Cerebellar cortex (tissue), 1 donor: ENCODE data around the gene TMEM33.
"Not testable (repeated sequence)": the region's sequence is repeated elsewhere in the genome, so short reads cannot be mapped to it uniquely, and the experiment has no call there.

Source experiments
- DNase-seq: peaks from one replicate; pipeline ENCODE4 v3.0.0-alpha.2; 2015; ENCODE audit warnings: low spot score

TMEM33 gene, protein sequence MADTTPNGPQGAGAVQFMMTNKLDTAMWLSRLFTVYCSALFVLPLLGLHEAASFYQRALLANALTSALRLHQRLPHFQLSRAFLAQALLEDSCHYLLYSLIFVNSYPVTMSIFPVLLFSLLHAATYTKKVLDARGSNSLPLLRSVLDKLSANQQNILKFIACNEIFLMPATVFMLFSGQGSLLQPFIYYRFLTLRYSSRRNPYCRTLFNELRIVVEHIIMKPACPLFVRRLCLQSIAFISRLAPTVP

DNA sequence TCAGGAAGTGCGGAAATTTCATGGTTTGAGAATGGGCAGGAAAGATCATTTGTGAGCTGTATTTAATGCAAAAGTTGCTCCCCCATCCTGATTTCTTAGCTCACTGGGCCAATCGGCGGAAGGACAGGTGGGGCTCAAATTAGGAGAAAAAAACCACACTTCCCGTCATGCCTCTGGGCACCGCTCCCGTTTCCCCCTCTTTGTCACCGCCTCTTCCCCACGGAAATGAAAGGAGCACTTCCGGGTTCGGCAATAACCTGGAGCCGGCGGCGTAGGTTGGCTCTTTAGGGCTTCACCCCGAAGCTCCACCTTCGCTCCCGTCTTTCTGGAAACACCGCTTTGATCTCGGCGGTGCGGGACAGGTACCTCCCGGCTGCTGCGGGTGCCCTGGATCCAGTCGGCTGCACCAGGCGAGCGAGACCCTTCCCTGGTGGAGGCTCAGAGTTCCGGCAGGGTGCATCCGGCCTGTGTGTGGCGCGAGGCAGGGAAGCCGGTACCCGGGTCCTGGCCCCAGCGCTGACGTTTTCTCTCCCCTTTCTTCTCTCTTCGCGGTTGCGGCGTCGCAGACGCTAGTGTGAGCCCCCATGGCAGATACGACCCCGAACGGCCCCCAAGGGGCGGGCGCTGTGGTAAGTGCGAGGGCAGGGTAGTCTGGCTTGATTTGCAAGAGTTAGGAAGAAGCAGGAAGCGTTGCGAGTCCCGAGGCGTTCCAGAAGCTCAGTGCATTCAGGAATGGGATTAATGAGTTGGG lies at the start of gene TMEM33:
Gene TMEM33 (plus strand): TSS at position 529 of the 751 bp plus-strand sequence. CDS start 56 bp downstream, at position 585.
- DNase-seq, result peak; percentile 97

DNA sequence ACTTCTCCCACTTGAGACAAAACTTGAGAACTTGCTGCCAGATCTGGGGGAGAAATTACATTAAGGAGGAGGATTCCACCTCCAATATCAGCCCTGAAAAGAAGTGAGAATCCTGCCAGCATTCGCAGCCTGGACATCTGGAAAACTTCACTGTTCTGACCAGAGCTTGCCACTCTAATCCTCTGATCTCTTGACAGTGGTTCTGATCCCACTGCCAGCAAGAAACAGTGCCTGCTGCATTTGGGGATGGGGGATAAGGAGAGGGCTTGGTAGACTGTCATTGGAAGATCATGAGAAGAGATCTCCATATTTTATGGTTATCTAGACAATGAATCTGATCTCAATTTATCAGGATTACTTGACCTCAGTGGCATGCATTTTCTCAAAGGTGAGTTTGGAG lies 49.8 kb upstream of the TMEM33 start:
- DNase-seq, result no peak

DNA sequence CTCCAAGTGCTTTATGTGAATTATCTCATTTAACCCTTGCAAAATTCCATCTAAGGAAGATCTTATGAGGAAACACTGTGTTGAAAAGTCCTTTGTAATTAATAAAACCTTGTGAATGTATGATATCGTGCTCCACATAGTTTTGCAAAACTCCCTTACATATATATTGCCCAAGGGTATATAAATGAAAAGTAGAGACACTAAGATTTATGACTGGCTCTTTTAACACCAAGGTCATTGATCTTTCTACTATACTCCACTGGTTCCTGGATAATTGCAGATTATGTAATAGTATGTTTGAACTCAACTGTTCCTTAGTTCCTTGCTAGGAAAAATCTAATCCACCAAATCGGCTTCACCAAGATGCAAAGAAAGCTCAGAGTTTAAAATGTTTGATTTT lies 48.0 kb upstream of the TMEM33 start:
- DNase-seq, result no peak

DNA sequence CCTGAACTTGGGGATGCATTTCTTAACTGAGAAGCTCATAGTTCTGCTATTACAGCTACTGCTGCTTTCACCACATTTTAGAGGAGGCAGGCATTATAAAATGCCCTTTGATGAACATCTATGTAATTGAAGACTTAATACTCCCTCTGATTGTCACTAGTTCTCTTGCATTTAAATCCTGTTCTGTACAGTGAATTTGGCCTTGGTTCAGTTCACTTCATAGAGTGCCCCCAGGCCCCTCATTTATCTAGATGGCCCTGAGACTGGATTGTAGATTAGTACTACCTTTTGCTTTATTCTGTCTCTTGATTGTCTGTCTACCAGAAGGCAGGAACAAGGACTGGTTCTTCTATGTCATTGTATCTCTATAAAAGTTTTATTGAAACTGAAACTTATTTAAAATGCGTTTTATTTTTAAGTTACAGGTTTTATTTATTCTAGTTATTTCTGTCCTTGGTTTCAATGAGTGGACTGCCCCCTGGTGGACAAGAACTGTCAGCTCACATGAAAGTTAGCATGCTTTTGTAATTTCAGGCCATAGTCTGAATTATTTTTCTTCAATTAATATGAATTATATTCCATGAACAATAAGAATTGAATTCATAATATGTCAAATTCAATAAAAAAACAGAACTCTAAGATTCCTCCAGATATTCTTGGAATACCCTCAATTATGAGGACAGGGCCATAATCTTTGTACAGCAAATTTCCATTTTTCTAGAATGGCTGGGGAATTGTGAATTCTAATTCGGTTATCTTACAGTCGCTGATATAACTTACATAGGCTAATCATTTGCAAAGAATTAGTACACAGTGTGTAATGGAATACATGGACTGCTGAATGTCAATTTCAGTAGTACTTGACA lies 47.2 kb upstream of the TMEM33 start:
- DNase-seq, result peak; percentile 45

DNA sequence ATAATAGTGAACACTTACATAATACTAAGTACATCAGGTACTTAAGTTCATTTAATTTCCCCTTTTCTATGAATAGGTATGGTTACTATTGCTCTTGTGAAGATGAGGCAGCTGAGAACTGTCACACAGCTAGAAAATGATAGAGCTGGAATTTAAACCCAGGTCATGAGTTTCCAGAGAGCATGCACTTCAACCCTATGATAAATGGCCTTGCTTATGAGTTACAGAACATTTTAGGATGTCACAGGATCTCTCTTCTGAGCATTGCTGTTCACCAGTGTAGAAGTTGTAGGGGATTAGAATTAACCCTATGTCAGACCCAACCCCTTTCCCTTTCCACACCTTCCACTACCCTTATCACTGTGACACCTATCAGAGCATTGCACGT lies 46.5 kb upstream of the TMEM33 start:
- DNase-seq, result no peak

DNA sequence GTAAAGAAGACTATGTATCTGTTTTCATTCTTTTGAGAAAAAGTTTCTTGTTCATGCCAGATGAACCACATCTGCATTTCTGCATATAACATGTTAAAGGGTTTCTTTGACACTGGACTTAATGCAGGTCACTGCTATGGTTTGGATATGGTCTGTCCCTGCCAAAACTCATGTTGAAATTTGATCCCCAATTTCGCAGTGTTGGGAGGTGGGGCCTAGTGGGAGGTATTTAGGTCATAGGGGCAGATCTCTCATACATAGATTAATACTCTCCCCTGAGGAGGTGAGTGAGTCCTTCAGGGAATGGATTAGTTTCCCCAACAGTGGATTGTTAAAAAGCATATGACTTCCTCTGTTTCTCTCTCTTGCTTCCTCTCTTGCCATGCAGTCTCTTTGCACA lies 45.9 kb upstream of the TMEM33 start:
- no peak for DNase-seq

DNA sequence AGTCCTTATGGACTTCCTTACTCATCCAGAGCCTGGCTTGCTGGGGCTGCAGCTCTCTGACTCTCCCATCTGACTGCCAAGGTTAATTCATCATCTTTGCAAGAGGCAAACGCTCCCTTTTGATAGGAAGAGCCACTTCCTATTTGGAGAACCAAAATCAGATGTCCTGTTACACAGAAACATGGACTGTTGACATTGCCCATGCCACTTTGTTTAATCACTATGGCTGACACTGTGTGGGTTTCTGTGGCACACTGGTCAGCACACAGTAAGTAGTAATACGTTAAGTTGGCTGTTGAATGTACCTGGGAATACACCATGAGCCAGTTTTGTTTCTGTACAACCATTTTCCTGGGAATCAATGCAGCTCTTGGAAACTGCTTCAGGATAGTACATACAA lies 45.1 kb upstream of the TMEM33 start:
- DNase-seq, result no peak

DNA sequence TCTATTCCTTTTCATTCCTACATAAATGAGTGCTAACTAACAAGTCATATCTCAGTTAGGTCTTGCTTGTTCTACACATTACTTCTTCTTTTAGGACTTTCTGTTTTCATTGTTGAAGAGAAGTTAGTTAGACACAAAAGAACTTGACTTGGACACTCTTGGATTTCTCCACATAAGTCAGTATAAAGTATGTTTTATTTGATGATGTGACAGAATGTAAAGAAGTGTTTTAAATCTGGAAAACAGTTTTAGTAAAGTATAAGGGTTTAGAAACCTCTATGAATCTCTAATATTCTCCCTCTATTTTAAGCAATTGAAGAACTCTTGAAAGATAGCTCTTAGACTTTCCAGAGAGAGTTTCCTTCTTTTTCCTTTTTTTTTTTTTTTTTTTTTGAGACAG lies 38.6 kb upstream of the TMEM33 start:
- no peak for DNase-seq

DNA sequence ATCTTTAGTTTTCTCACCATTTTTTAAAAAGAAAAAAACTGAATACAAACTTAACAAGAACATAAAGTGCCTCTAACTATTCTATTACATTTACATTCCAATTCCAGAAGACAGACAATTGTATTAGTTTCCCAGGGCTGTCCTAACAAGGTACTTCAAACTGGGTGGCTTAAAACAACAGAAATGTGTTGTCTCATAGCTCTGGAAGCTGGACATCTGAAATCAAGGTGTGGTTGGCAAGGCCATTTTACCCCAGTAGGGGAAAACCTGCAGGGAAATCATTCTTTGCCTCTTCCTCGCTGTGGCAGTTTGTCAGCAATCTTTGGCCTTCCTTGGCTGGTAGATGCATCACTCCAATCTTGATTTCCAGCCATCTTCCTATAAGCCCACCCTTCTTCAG lies 37.5 kb upstream of the TMEM33 start:
- DNase-seq, result no peak

DNA sequence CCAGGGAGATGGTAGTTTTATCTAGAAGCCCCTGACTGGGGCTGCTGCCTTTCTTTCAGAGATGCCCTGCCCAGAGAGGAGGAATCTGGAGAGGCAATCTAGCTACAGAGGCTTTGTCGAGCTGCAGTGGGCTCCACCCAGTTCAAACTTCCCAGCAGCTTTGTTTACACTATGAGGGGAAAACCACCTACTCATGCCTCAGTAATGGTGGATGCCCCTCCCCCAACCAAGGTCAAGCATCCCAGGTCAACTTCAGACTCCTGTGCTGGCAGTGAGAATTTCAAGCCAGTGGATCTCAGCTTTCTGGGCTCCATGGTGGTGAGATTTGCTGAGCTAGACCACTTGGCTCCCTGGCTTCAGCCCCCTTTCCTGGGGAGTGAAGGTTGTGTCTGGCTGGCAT lies 26.1 kb upstream of the TMEM33 start:
- not testable (repeated sequence) for DNase-seq

DNA sequence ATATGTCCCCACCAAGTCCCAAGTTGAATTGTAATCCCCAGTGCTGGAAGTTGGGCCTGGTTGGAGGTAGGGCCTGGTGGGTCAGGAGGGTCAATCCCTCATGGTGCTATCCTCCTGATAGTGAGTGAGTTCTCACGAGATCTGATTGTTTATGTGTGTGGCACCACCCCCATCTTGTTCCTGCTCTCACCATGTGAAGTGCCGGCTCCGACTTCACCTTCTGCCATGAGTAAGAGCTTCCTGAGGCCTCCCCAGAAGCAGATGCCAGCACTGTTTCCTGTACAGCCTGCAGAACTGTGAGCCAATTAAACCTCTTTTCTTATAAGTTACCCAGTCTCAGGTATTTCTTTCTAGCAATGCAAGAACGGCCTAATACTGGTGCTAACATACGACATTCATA lies 22.7 kb upstream of the TMEM33 start:
- no peak for DNase-seq

DNA sequence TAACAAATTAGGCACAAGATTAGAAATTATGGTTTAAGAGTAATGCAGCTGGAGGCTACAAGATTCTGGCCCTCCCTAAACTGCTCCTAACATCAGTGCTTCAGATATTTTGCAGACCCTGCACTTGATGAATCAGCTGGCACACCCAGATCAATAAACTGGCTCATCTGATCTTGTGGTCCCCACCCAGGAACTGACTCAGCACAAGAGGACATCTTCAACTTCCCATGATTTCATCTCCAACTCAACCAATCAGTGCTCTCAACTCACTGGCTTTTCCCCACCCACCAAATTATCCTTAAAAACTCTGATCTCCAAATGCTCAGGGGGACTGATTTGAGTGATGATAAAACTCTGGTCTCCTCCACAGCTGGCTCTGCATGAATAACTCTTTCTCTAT lies 21.7 kb upstream of the TMEM33 start:
- no peak for DNase-seq

DNA sequence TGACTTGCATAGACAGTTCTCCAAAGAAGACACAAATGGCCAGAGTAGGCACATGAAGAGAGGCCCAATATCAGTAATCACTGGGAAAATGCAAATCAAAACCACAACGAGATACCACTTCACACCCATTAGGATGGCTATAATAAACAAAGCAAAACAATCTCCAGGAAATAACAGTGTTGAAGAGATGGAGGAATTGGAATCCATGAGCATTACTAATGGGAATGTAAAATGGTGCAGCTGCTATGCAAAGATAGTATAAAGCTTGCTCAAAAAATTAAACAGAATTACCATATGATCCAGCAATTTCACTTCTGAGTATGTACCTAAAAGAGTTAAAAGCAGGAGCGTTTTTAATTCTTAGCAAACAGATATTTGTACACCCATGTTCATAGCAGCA lies 17.0 kb upstream of the TMEM33 start:
- DNase-seq, result no peak

DNA sequence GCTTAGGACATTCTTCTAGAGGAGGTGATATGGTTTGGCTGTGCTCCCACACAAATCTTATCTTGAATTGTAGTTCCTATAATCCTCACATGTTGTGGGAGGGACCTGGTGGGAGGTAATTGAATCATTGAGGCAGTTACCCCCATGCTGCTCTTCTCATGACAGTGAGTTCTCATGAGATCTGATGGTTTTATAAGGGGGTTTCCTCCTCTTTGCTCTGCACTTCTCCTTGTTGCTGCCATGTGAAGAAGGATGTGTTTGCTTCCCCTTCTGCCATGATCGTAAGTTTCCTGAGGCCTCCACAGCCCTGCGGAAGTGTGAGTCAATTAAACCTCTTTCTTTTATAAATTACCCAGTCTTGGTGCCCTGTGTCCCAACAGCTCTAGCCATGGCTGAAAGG lies 14.8 kb upstream of the TMEM33 start:
- not testable (repeated sequence) for DNase-seq

DNA sequence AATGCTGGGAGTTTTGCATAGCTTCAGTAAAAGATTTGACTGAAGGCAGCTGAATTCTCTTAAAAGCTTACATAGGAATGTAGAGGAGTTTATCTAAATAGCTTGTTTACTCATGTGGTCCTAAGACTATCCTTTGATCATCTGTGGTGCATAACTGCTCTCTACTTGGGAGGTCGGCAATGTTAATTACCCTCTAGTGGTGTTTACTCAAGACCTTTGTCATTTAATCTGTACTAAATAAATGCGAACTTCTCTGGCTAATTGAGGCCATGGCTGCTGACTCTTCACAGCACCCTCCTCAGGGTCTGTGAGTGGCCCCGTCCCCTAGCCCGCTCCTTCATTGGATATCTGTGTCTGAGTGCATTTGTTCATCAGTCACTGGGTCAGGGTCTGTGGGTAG lies 13.8 kb upstream of the TMEM33 start:
- no peak for DNase-seq

DNA sequence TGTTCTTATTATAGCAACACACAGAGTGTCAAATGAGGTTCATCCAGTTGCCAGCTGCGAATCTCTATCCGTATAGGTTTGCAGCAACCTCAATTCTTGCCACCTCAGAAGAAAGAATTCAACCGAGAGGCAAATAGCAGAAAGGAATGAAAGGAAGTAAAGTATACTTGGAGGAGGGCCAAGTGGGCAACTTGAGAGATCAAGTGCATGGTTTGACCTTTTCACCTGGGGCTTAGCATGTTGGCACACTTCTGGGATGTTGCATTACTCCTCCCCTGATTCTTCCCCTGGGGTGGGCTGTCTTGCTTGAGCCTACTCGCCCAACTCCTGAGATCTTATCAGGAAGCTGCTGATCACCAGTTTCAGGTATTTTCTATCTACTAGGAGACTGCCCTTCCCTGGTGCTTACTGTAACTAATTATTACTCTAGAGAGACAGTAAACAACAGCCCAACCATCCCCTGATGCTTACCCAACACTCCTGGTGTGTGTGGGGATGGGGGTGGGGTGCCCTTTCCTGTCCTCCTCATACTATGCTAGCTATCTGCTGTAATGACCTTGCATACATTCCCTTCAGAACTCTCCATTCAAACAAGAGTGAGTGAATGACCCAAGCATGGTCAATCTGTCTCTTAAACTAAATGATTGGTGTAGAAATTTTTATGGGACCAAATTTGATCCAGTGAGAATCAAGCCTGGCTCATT lies 7.3 kb upstream of the TMEM33 start:
- no peak for DNase-seq

DNA sequence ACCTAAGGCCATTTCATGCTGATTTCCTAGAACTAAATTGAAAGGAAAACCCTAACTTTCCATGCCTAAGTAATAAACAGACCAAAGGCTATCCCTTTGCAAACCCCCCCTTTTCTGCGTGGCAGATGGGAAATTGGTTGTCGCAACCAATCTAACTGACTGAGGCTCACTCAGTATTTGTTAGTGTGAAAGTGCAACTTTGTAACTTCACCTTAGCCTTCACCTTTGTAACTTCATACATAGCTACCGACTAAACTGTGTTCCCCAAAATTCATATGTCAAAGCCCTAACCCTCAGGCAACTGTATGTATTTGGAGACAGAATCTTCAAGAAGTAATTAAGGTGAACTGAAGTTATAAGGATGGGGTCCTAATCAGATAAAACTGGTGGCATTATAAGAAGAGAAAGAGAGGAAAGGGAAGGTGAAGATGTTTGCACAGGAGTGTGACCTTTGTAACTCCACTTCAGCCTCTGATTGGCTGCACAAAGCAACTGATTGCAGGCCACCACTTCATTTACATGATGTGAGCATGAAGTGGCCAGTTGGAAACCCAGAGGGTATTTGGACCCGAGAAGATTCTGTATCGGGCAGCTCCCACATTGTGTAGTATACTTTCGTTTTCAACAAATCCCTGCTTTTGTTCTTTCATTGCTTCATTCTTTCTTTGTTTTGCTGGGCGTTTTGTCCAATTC lies 4.9 kb upstream of the TMEM33 start:
- DNase-seq, result no peak

DNA sequence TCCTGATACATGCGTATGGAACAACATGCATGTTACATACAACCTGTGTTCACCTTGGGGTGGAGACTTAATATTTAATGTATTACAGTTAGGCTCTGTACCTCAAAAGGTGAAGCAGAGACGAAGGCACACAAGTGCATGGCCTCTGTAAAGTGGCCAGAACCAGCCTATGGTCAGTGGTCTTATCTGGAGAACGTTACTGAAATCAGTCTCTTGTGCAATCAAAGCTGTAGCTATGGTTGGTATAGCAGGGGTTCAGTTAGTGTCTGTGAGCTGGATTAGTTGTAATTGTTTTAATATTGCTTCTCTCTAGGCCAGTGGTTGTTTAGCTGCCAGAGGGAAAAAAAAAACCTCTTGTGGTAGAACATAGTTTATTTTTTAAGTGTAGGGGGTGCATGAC lies 2.2 kb upstream of the TMEM33 start:
- no peak for DNase-seq

DNA sequence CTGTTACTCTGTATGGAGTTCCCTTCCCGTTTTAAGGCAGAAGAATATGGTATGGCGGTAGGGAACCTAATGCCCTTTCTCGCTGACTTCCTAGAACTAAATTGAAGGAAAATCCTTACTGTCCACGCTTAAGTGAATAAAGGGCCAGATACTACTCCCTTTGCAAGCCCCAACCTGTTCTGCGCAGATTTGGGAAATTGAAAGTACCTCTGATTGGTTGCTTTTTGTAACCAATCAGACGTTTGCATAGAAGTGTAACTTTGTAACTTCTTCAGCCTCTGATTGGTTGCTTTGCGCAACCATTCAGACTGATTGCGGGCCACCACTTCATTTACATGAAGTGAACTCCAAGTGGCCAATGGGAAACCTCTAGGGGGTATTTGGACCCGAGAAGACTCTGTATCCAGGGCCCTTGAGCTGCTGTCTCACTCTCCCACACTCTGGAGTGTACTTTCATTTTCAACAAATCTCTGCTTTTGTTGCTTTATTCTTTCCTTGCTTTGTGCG lies 1.2 kb upstream of the TMEM33 start:
- no peak for DNase-seq

DNA sequence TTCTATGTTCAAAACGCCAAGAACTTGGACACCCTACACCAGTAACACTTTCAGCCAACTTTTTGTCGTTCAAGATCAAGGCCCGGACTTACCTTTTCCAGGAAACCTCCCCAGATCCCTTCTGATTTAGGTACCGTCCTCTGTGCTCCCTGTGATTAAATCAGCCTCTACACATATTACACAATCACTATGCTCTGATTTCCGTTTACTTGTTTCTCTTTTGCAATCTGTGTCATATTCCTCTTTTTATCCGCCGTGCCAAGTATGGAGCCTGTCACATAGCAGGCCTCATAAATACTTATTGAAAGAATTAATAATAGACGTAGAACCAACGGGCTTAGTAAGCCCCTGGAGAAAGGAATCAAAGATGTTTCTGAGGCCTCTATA lies 722 bp upstream of the TMEM33 start:
- no peak for DNase-seq

DNA sequence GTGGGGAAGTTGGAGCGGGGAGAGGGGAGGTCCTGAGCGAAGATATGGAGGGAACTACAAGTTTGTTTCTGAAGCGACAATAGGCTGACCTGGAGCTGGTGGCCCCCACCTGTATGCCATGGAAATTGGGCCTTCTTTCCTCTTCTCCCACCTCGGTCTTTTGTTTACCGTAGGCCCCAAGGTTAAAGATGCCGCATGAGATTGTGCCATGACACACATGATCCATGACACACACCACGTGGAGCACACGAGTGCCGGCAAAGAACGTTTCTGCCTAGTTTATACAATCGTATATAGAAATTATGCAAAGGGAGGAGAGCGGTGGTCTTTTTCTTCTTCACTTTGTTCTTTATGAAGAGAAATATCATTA lies 408 bp downstream of the TMEM33 start:
- DNase-seq, result no peak
